Peyer's patch (tissue), 4 donors: ENCODE measurements around the gene GALNT12.

Experiments
- POLR2A ChIP-seq, 2 donors: fragments of 450-650 bp; IDR thresholded peaks; one replicate each; pipeline ENCODE4 v1.5.1; 2017; ENCODE audit warnings: antibody characterized with exemption in 2 of 2, mild to moderate bottlenecking in 2 of 2, moderate library complexity in 2 of 2
- TF ChIP-seq, protein P1 (sequence below), 6 experiments: fragments of 450-650 bp in 4 of 6; fragments of 200-600 bp in 2 of 6; sonication (generic) in 1 of 6; IDR thresholded peaks; one replicate each; pipeline ENCODE4 v1.5.1; 2017 to 2019; ENCODE audit warnings: antibody characterized with exemption in 6 of 6, mild to moderate bottlenecking in 3 of 6, moderate library complexity in 1 of 6

DNA sequence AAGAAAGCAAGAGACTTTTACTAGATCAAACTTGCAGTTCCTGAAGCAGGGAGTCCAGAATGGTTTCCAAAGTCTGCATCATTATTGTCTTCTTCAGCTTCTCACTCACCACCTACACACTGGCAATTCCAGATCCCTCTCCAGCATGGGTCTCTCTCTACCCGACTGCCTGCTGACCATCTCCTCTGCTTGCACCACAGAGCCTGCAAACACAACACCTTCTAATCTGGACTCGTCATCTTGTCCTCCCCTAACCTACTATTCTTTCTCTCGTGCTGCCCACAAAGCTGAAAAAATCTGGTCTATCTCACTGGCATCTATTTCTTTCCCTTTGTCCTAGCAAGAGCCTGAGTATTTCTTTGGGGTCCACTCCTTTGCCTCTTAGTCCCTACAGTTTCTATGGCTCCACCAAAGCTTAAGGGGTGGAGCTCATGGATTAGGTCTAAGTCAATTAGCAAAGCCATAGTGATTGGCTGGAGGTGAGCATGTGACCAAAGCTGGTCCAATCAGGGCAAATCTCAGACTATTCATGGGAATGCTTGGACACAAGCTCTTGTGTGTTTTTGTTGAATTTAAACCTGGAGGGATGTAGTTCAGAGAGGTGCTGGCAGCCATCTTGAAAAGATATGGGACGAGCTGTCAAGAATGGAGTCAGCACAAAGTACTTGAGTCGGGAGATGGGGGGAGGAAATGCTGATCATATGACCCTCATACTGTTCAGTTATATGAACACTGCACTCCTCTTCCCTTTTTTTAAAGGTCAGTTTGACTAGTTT is 63.5 kb downstream of the GALNT12 start:
- TF ChIP-seq, protein P1, sequence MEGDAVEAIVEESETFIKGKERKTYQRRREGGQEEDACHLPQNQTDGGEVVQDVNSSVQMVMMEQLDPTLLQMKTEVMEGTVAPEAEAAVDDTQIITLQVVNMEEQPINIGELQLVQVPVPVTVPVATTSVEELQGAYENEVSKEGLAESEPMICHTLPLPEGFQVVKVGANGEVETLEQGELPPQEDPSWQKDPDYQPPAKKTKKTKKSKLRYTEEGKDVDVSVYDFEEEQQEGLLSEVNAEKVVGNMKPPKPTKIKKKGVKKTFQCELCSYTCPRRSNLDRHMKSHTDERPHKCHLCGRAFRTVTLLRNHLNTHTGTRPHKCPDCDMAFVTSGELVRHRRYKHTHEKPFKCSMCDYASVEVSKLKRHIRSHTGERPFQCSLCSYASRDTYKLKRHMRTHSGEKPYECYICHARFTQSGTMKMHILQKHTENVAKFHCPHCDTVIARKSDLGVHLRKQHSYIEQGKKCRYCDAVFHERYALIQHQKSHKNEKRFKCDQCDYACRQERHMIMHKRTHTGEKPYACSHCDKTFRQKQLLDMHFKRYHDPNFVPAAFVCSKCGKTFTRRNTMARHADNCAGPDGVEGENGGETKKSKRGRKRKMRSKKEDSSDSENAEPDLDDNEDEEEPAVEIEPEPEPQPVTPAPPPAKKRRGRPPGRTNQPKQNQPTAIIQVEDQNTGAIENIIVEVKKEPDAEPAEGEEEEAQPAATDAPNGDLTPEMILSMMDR (IDR thresholded peaks at IDR 0.05), result no peak
- no peak for TF ChIP-seq POLR2A (IDR thresholded peaks at IDR 0.05)
